K562 (cell line): Measurements from ENCODE around the gene TTC9B. TPM values are rescaled to one million over a fixed set of nuclear protein-coding genes. Genes with fewer than 3 reads are reported as not detected.

Experiments
- CHAMP1 ChIP-seq: fragments of 450-650 bp; IDR thresholded peaks from 2 replicates; pipeline ENCODE4 v1.6.1; 2016; ENCODE audit warnings: mild to moderate bottlenecking
- CHD2 ChIP-seq: IDR thresholded peaks from 2 replicates; pipeline ENCODE4 v1.6.1; 2011; ENCODE audit warnings: low read depth, low read length
- CXXC5 ChIP-seq: fragments of 250-450 bp; sonication (Bioruptor Pico); IDR thresholded peaks from 2 replicates; pipeline ENCODE4 v1.8.0; 2022; ENCODE audit warnings: inconsistent platforms, mild to moderate bottlenecking, moderate library complexity
- E2F3 ChIP-seq: fragments of 250-450 bp; sonication (Bioruptor Pico); IDR thresholded peaks from 2 replicates; pipeline ENCODE4 v1.4.0; 2020; ENCODE audit warnings: mild to moderate bottlenecking
- E2F6 ChIP-seq, 2 experiments: IDR thresholded peaks; 2 replicates each; pipeline ENCODE4 v1.6.1; 2011; ENCODE audit warnings: borderline replicate concordance in 1 of 2, control low read depth in 1 of 2, low read depth in 1 of 2, low read length in 1 of 2, mild to moderate bottlenecking in 1 of 2, mixed read lengths in 1 of 2, moderate library complexity in 1 of 2; ENCODE audit not compliant: insufficient read depth in 1 of 2, insufficient read length in 1 of 2, poor library complexity in 1 of 2, severe bottlenecking in 1 of 2; ENCODE audit errors: extremely low read depth in 1 of 2
- SAP30 ChIP-seq: fragments of 200-600 bp; sonication (generic); IDR thresholded peaks from 2 replicates; pipeline ENCODE4 v1.6.1; 2012; ENCODE audit warnings: borderline replicate concordance, low read depth, mild to moderate bottlenecking, moderate library complexity, low read length, control low read depth, inconsistent platforms; ENCODE audit not compliant: insufficient read depth, poor library complexity, severe bottlenecking
- SIN3A ChIP-seq, 2 experiments: fragments of 150-350 bp in 1 of 2; IDR thresholded peaks; 2 replicates each; pipeline ENCODE4 v1.6.1; 2011 to 2016; ENCODE audit warnings: borderline replicate concordance in 2 of 2, low read depth in 2 of 2, low read length in 2 of 2, mild to moderate bottlenecking in 2 of 2, moderate library complexity in 2 of 2; ENCODE audit not compliant: control insufficient read depth in 1 of 2
- SNAPC5 ChIP-seq: fragments of 250-450 bp; sonication (Bioruptor Pico); IDR thresholded peaks from 2 replicates; pipeline ENCODE4 v1.8.0; 2021; ENCODE audit warnings: moderate library complexity, mild to moderate bottlenecking, inconsistent platforms
- TBP ChIP-seq: optimal IDR thresholded peaks from 2 replicates; pipeline ENCODE3; 2011; ENCODE audit warnings: low read depth, low read length, improper control_type of control experiment
- ZEB2 ChIP-seq: fragments of 450-650 bp; IDR thresholded peaks from 2 replicates; pipeline ENCODE4 v1.6.1; 2016
- ZNF184 ChIP-seq: sonication (generic); formaldehyde crosslinking; IDR thresholded peaks from 2 replicates; pipeline ENCODE4 v1.5.0; 2020; ENCODE audit warnings: missing genetic modification reagents
- ZNF57 ChIP-seq: fragments of 450-650 bp; formaldehyde crosslinking; IDR thresholded peaks from 2 replicates; pipeline ENCODE4 v1.4.0; 2020; ENCODE audit warnings: mild to moderate bottlenecking, moderate library complexity
- ZNF592 ChIP-seq: fragments of 450-650 bp; IDR thresholded peaks from 2 replicates; pipeline ENCODE4 v1.6.1; 2017; ENCODE audit warnings: antibody characterized with exemption, mild to moderate bottlenecking
- polyA plus RNA-seq, 8 experiments: library from polyadenylated mRNA; depleted of rRNA in 4 of 8; stranded (reverse) in 5 of 8; unstranded in 3 of 8; fragments of >200 nt; fragmentation: Nextera tagmentation in 2 of 8; fragmentation: Illumina TruSeq in 1 of 8; extraction: Ambion mirVana in 2 of 8; extraction: Trizol in 1 of 8; gene quantifications; 2 replicates each; pipeline versions ENCODE4 v1.2.1 to v1.2.3, GENCODE V29; 2011 to 2014; ENCODE audit warnings: inconsistent platforms in 1 of 8, missing spikeins in 1 of 8
- total RNA-seq, 7 experiments: library from RNA; depleted of rRNA in 6 of 7; stranded (reverse); fragments of >200 nt in 6 of 7; fragmentation: Illumina TruSeq in 2 of 7; extraction: Trizol in 2 of 7; gene quantifications; 2 replicates each; pipeline versions ENCODE4 v1.2.1 to v1.2.3, GENCODE V29; 2011 to 2021; ENCODE audit warnings: low replicate concordance in 1 of 7
- TF ChIP-seq, protein P1 (sequence below): fragments of 200-800 bp; sonication (Bioruptor generic); IDR thresholded peaks from 2 replicates; pipeline ENCODE4 v1.6.1; 2017; ENCODE audit warnings: missing genetic modification characterization, missing compliant biosample characterization
- TF ChIP-seq, protein P2 (sequence below): fragments of 450-650 bp; IDR thresholded peaks from 2 replicates; pipeline ENCODE4 v1.6.1; 2016; ENCODE audit warnings: antibody characterized with exemption

Gene TTC9B
- total and polyA plus RNA-seq, 9 of the 15 experiments (the other 6 are each of a cell fraction or from before 2014, with no cell fraction given): 0.06 to 0.14 TPM; not detected in 7

DNA sequence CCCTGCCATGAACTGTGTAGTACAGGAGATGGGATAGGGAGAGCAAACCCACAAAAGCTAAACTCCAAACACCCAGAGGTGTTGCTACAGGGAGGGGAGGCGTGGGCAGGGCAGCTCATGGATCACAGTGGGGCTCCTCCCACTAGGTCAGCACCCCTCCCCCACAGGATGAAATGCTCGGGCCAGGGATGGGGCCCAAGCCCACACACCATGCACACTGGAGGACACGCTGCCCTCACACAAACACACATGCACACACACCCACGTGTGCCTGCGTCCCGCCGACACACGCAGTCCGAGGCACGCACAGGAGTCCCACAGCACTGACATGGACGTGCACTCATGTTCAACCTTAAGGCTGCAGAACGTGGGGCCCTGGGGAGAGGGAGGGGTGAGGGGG lies 14.3 kb upstream of the TTC9B start (continued):
- peak in 1 of 2 experiments; percentile 0 for TF ChIP-seq E2F6 (IDR thresholded peaks at IDR 0.05; ENCODE audit: borderline replicate concordance in 1 of 2, extremely low read depth in 1 of 2, insufficient read depth in 1 of 2, insufficient read length in 1 of 2, low read depth in 1 of 2, low read length in 1 of 2, poor library complexity in 1 of 2, severe bottlenecking in 1 of 2)
- TF ChIP-seq ZEB2: no peak
- no peak for TF ChIP-seq ZNF184
- TF ChIP-seq E2F3 (CRISPR knock-in tag): no peak
- TF ChIP-seq, protein P1, sequence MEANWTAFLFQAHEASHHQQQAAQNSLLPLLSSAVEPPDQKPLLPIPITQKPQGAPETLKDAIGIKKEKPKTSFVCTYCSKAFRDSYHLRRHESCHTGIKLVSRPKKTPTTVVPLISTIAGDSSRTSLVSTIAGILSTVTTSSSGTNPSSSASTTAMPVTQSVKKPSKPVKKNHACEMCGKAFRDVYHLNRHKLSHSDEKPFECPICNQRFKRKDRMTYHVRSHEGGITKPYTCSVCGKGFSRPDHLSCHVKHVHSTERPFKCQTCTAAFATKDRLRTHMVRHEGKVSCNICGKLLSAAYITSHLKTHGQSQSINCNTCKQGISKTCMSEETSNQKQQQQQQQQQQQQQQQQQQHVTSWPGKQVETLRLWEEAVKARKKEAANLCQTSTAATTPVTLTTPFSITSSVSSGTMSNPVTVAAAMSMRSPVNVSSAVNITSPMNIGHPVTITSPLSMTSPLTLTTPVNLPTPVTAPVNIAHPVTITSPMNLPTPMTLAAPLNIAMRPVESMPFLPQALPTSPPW (CRISPR knock-in tag): peak; percentile 45
- TF ChIP-seq SIN3A (IDR thresholded peaks at IDR 0.05; ENCODE audit: borderline replicate concordance in 2 of 2, control insufficient read depth in 1 of 2, low read depth in 2 of 2, low read length in 2 of 2): no peak
- TF ChIP-seq CHAMP1: no peak
- 0 out of 2 replicates have a peak, but pooled peaks have one; percentile 21 for TF ChIP-seq ZNF592
- TF ChIP-seq, protein P2, sequence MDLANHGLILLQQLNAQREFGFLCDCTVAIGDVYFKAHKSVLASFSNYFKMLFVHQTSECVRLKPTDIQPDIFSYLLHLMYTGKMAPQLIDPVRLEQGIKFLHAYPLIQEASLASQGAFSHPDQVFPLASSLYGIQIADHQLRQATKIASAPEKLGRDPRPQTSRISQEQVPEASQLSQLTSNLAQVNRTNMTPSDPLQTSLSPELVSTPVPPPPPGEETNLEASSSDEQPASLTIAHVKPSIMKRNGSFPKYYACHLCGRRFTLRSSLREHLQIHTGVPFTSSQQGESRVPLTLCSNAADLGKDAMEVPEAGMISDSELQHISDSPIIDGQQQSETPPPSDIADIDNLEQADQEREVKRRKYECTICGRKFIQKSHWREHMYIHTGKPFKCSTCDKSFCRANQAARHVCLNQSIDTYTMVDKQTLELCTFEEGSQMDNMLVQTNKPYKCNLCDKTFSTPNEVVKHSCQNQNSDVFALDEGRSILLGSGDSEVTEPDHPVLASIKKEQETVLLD: 0 out of 2 replicates have a peak, but pooled peaks have one; percentile 43
- no peak for TF ChIP-seq SNAPC5 (CRISPR knock-in tag)
- TF ChIP-seq CXXC5 (CRISPR knock-in tag): 0 out of 2 replicates have a peak, but pooled peaks have one; percentile 18
- no peak for TF ChIP-seq ZNF57 (CRISPR knock-in tag)
- TF ChIP-seq CHD2: peak; percentile 37; the same call in 1 of the 2 replicates
- no peak for TF ChIP-seq SAP30
- TF ChIP-seq TBP: no peak
